HFFc6 (cell line): ENCODE measurements around the gene DUSP15. TPM values are rescaled to one million over a fixed set of nuclear protein-coding genes. Genes with fewer than 3 reads are reported as not detected.

Experiments
- DNase-seq: peaks from one replicate; pipeline ENCODE4 v3.0.0-alpha.2; 2018
- H3K27ac Mint-ChIP-seq: 2 replicates; pipeline ENCODE4 v1.8.0; 2020; ENCODE audit warnings: mild to moderate bottlenecking, mixed read lengths
- H3K27me3 Mint-ChIP-seq: 2 replicates; pipeline ENCODE4 v1.8.0; 2021; ENCODE audit warnings: mild to moderate bottlenecking, moderate library complexity, mixed read lengths; ENCODE audit not compliant: insufficient read depth
- H3K36me3 Mint-ChIP-seq: 2 replicates; pipeline ENCODE4 v1.8.0; 2021; ENCODE audit warnings: low read depth, mixed read lengths
- H3K4me1 Mint-ChIP-seq: 2 replicates; pipeline ENCODE4 v1.8.0; 2020; ENCODE audit warnings: low read depth, mixed read lengths
- H3K4me3 Mint-ChIP-seq: 2 replicates; pipeline ENCODE4 v1.8.0; 2020; ENCODE audit warnings: mild to moderate bottlenecking, moderate library complexity, mixed read lengths
- H3K9me3 Mint-ChIP-seq: 2 replicates; pipeline ENCODE4 v1.8.0; 2020; ENCODE audit warnings: mild to moderate bottlenecking, mixed read lengths
- total RNA-seq, 6 experiments: library from RNA; stranded (reverse); fragmentation: NEBNext Ultra II Directional; extraction: Animal tissue kit (Norgen Biotek cat#: 25700); gene quantifications; 2 replicates in 1 of 6; 3 replicates in 5 of 6; pipeline ENCODE4 v1.2.3, GENCODE V29; 2021
- TF ChIP-seq, protein P1 (sequence below): fragments of 200-600 bp; sonication (generic); IDR thresholded peaks from 2 replicates; pipeline ENCODE4 v1.5.0; 2021; ENCODE audit warnings: antibody characterized with exemption, mild to moderate bottlenecking

DUSP15 gene
- total RNA-seq, 6 experiments from 2014 or later: not detected

DNA sequence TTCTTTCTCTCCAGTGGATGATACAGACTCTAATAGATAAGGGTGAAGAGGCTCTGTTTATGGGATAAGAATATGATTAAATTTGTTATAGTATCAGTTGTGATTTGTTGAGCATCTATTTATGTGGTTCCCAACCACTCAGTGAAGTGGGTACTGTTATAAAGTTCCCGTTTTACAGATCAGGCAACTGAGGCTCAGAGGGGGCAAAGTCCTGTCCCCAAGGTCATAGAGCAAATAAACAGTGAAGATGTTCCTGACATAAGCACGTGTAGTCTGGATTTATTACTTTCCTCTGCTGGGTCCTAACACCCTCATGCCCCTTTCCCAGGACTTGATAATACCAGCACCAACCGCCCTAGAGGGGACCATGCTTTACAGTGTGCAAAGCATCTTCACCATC, 4.1 kb downstream of the DUSP15 start:
- no peak overlapping the region for H3K27ac Mint-ChIP-seq
- H3K36me3 Mint-ChIP-seq: no peaks in the 10 kb centered on the region
- DNase-seq: no peak
- no peaks in the 10 kb centered on the region for H3K9me3 Mint-ChIP-seq
- peaks cover 7% of the 10 kb centered on the region for H3K4me1 Mint-ChIP-seq
- H3K4me3 Mint-ChIP-seq: no peak overlapping the region
- TF ChIP-seq, protein P1, sequence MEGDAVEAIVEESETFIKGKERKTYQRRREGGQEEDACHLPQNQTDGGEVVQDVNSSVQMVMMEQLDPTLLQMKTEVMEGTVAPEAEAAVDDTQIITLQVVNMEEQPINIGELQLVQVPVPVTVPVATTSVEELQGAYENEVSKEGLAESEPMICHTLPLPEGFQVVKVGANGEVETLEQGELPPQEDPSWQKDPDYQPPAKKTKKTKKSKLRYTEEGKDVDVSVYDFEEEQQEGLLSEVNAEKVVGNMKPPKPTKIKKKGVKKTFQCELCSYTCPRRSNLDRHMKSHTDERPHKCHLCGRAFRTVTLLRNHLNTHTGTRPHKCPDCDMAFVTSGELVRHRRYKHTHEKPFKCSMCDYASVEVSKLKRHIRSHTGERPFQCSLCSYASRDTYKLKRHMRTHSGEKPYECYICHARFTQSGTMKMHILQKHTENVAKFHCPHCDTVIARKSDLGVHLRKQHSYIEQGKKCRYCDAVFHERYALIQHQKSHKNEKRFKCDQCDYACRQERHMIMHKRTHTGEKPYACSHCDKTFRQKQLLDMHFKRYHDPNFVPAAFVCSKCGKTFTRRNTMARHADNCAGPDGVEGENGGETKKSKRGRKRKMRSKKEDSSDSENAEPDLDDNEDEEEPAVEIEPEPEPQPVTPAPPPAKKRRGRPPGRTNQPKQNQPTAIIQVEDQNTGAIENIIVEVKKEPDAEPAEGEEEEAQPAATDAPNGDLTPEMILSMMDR: no peak
- H3K27me3 Mint-ChIP-seq: peaks cover 44% of the 10 kb centered on the region

DNA sequence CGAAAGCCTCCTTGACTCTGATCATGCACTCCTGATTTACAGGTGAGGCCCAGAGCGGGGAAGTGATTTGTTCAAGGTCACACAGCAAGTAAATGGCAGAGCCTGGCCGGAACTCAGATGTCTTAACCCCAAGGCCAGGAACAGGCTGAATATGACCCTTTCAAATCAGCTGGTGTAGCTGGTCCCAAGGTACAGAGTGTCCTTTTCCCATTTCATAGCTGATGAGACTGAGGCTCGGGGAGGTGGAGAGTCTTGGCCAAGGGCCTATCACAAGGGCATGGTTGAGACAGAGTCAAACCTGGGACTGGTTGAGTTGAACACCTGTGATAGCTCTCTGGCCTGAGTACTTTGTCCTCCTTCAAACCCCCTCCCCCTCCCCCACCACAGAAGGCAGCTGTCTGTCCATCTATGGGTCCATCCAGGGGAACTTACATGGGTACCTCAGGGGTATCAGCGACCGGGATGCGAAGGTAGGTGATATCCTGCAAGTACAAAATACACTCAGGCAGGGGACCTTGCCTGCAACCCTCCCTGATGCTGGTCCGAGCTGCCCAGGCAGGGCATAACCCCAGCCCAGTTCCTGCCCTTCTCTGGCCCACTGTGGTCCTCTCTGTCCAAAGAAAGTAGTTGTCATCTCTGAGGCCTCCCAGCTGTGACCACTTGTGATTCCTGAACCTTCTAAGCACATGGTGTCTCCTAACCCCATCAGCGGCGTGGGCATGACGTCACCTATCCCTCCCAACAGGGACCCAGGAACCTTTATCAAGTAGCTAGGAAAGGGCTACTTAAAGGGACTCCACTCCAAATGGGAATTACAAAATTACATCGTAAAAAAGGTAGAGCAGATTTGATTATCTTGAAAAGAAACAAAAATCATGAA, 5.6 kb downstream of the DUSP15 start:
- DNase-seq: no peak
- no peaks in the 10 kb centered on the region for H3K36me3 Mint-ChIP-seq
- H3K4me1 Mint-ChIP-seq: peaks cover 3% of the 10 kb centered on the region
- no peak overlapping the region for H3K4me3 Mint-ChIP-seq
- H3K27me3 Mint-ChIP-seq: peaks cover 44% of the 10 kb centered on the region
- no peak overlapping the region for H3K27ac Mint-ChIP-seq
- TF ChIP-seq, protein P1: no peak
- H3K9me3 Mint-ChIP-seq: no peaks in the 10 kb centered on the region

DNA sequence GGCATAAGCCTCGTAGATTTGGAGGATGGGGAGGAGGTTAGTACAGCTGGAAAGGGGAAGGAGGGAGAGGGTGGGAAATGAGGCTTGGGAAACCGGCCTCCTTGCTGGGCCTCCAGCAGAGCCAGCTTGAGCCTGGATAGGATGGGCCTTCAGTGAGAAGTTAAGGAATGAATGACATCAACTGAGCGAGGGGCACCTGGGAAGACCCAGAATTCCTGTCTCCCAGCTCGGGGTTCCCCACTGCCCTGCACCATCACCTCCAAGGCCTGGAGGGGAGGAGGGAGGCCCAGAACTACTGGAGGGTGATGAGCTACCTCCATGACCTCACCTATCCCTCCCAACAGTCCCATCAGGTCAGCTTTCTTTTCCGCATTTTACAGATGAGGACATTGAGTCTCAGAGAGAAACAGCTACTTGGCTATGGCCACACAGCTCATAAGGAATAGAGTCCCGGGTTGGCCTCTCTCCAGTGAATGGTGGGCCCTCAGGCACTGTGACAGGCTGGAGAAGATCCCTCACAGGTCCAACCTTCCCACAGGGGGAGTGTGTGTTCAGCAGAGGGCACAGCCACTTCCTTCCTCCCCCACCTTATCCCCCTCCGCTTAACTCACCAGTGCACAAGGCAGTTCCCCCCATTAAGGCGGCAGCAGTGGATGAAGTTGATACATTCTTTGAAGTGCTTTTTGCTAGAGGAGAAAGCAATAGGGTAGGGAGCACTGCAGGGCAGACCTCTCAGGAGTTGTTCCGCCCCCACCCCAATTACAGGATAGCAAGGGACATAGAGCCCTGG, 6.8 kb downstream of the DUSP15 start:
- no peak overlapping the region for H3K4me3 Mint-ChIP-seq
- H3K4me1 Mint-ChIP-seq: no peaks in the 10 kb centered on the region
- H3K27ac Mint-ChIP-seq: no peak overlapping the region
- H3K36me3 Mint-ChIP-seq: no peaks in the 10 kb centered on the region
- H3K9me3 Mint-ChIP-seq: no peaks in the 10 kb centered on the region
- H3K27me3 Mint-ChIP-seq: peaks cover 44% of the 10 kb centered on the region
- no peak for DNase-seq
- TF ChIP-seq, protein P1: no peak

DNA sequence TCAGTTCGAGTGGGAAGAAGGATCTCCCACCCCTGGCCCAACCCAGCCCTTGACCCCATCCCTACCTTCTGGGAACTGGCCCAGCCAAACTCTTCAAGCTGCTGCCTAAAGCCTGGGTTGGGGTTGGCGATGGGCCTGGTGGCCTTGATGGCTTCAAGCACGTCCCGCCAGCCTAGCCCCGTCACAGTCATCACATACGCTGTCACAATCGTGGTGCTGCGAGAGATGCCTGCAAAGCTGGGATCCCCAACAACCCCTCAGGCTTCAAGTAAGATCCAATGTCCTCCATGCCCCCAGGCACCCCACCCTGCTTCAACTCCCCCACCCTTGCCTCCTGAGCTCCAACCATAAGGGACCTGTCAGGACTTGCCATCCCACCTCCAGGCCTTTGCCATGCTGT, 7.8 kb downstream of the DUSP15 start:
- TF ChIP-seq, protein P1: no peak
- no peak overlapping the region for H3K27ac Mint-ChIP-seq
- peaks cover 41% of the 10 kb centered on the region for H3K27me3 Mint-ChIP-seq
- no peak overlapping the region for H3K4me3 Mint-ChIP-seq
- H3K36me3 Mint-ChIP-seq: no peaks in the 10 kb centered on the region
- no peaks in the 10 kb centered on the region for H3K4me1 Mint-ChIP-seq
- no peaks in the 10 kb centered on the region for H3K9me3 Mint-ChIP-seq
- DNase-seq: no peak

DNA sequence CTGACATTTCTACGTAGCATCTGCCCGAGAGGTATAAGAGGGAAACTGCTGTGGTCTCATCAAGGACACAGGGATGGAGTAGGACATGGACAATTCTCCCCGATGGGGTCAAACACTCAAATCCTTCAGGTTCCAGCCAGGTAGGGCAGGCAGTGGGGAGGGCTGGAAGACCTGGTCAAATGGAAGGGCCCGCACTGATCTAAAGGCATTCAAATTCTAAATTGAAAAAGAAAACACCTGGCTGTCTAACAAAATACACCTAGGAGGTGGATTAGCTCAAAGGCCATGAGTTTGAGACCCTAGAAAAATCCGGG, 8.2 kb downstream of the DUSP15 start:
- TF ChIP-seq, protein P1: no peak
- Mint-ChIP-seq H3K27ac (no peak overlapping the region), H3K9me3 (no peaks in the 10 kb centered on the region), H3K27me3 (peaks cover 43% of the 10 kb centered on the region), H3K4me3 (no peak overlapping the region), H3K4me1 (no peaks in the 10 kb centered on the region), H3K36me3 (no peaks in the 10 kb centered on the region)
- no peak for DNase-seq
